ENCODE data around the gene AMOT.

AMOT gene

GRCh38 chrX:112799425-112799824, 41.2 kb downstream of the AMOT start:
- DNase-seq = no peak

- no peak for DNase-seq
These were observed 41.9 kb downstream of the AMOT start for GRCh38 chrX:112798736-112799135.

GRCh38 chrX:112789931-112790330, 50.7 kb downstream of the AMOT start:
- DNase-seq = no peak

- no peak for DNase-seq
These were observed 54.6 kb downstream of the AMOT start for GRCh38 chrX:112786076-112786475.

- DNase-seq = no peak
These were observed 55.3 kb downstream of the AMOT start for GRCh38 chrX:112785344-112785743.

- DNase-seq = no peak
These were observed 55.9 kb downstream of the AMOT start for GRCh38 chrX:112784692-112785091.

GRCh38 chrX:112779139-112779538, 61.5 kb downstream of the AMOT start:
- DNase-seq = no peak

GRCh38 chrX:112774651-112775293, 65.9 kb downstream of the AMOT start:
- no peak for DNase-seq

- no peak for DNase-seq
These were observed 66.5 kb downstream of the AMOT start for GRCh38 chrX:112774142-112774541.

GRCh38 chrX:112769034-112769433, 71.6 kb downstream of the AMOT start:
- DNase-seq = no peak

GRCh38 chrX:112768563-112768962, 72.1 kb downstream of the AMOT start:
- DNase-seq = no peak

GRCh38 chrX:112766774-112767173, 73.9 kb downstream of the AMOT start:
- no peak for DNase-seq

GRCh38 chrX:112761242-112762207, 79.1 kb downstream of the AMOT start:
- no peak for DNase-seq

- no peak for DNase-seq
These were observed 79.9 kb downstream of the AMOT start for GRCh38 chrX:112760697-112761096.

GRCh38 chrX:112759966-112760365, 80.7 kb downstream of the AMOT start:
- no peak for DNase-seq

GRCh38 chrX:112759512-112759911, 81.1 kb downstream of the AMOT start:
- no peak for DNase-seq

- no peak for DNase-seq
These were observed 82.7 kb downstream of the AMOT start for GRCh38 chrX:112757946-112758345.

- DNase-seq = no peak
These were observed 87.5 kb downstream of the AMOT start for GRCh38 chrX:112753116-112753515.

- DNase-seq = no peak
These were observed 89.6 kb downstream of the AMOT start for GRCh38 chrX:112751076-112751475.

- no peak for DNase-seq
These were observed 93.6 kb downstream of the AMOT start for GRCh38 chrX:112746812-112747595.

- DNase-seq = no peak
These were observed 102.1 kb downstream of the AMOT start for GRCh38 chrX:112738347-112739033.

- DNase-seq = no peak
These were observed 104.3 kb downstream of the AMOT start for GRCh38 chrX:112736310-112736709.

GRCh38 chrX:112735147-112735546, 105.5 kb downstream of the AMOT start:
- DNase-seq = no peak
